ENCODE data around the gene C3orf33. TPM values are rescaled to one million over a fixed set of nuclear protein-coding genes. Genes with fewer than 3 reads are reported as not detected.
"Not testable (repeated sequence)": the region's sequence is repeated elsewhere in the genome, so short reads cannot be mapped to it uniquely, and the experiment has no call there.

The C3orf33 gene
- total RNA-seq, 1 experiment from 2014 or later = 4.7 TPM

DNA sequence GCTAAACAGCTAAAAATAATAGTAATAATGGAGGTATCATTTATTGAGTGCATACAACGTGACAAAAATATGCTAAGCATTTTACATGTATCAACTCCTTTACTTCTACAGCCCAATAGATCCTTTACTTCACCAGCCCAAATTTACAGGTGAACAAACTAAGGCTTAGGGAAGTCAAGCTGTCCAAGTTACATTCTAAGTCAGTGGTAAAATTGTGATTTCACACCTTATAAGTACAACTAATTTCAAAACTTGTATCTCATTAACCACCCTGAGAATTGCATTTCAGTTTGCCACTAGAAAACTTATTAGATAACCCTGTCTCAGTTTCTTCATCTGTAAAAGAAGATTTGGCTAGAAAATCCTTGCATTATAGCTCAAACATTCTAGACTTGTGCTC is 37.5 kb upstream of the C3orf33 start:
- Histone ChIP-seq H3K27me3 (ENCODE audit: insufficient read depth, low read length) (no peaks in the 10 kb centered on the region), H3K27ac (ENCODE audit: low read depth, low read length) (no peak overlapping the region), H3K79me2 (ENCODE audit: insufficient read depth, low read length) (peaks cover 37% of the 10 kb centered on the region), H3K9me2 (ENCODE audit: insufficient read depth) (no peaks in the 10 kb centered on the region), H3K4me2 (ENCODE audit: low read length) (no peak overlapping the region), H3K4me1 (ENCODE audit: control insufficient read depth in 1 of 2, insufficient read depth in 2 of 2, low read length in 2 of 2) (no peaks in the 10 kb centered on the region), H2AFZ (ENCODE audit: low read depth, low read length, poor library complexity, severe bottlenecking) (no peak overlapping the region), H3K9ac (ENCODE audit: low read length) (no peak overlapping the region), H4K20me1 (ENCODE audit: insufficient read depth) (no peaks in the 10 kb centered on the region), H3K36me3 (ENCODE audit: control insufficient read depth in 1 of 2, insufficient read depth in 2 of 2, low read length in 2 of 2) (peaks cover 0 to under 1% of the 10 kb centered on the region in 2 experiments; a peak in 1 of 4 replicates), H3K4me3 (replicated peaks in 1 of 2; ENCODE audit: low read depth in 1 of 2, low read length in 2 of 2) (no peak overlapping the region), H3K9me3 (ENCODE audit: control insufficient read depth in 1 of 2, insufficient read depth in 1 of 2, low read depth in 1 of 2, low read length in 2 of 2) (no peaks in the 10 kb centered on the region)
- ChIA-PET POLR2A (no interaction called here), CTCF (no interaction called here), RAD21 (ENCODE audit: low non-redundant PET in 1 of 2, low total read pairs in 2 of 2, uncharacterized antibody in 2 of 2, unreplicated experiment in 2 of 2) (no interaction called here)
- no TSS peak for BruUV-seq (replicated peaks)
- no peak for DNase-seq (ENCODE audit: low read depth, low spot score)
- intact Hi-C loops (cut with micrococcal nuclease) = no loop called here
- no peak for ATAC-seq
- TF ChIP-seq EGR1 (IDR thresholded peaks at IDR 0.05; ENCODE audit: low read depth) = no peak

DNA sequence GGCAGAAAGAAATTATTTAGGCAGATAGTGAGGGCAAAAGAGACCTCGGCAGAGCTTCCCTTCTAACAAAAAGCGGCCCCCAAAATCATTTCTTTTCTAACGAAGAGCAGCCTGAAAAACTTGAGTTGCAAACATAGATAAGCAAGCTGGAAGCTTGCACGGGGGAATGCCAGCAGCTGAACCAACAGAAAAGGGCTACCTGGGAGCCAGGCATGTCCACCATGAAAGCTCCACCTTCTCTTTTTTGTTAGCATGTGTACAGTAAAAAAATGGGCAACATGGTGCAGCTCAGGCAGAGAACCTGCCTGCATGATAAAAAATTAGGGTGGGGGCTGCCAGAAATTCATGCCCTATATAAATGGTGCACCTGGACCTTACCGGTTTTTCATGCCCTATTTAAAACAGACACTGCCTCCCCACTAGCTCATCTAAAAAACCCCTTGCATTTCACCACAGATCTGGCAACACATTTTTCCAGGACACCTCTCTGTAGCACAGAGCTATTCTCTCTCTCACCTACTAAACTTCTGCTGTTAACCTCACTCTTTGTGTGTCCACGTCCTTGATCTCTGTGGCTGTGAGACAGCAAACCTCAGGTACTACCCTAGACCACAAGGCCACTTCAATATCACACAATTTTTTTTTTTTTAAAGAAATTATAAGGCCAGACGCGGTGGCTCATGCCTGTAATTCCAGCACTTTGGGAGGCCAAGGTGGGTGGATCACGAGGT is 29.4 kb upstream of the C3orf33 start:
- no peak overlapping the region for H3K4me3 ChIP-seq (replicated peaks in 1 of 2; ENCODE audit: low read depth in 1 of 2, low read length in 2 of 2)
- no peak overlapping the region for H2AFZ ChIP-seq (ENCODE audit: low read depth, low read length, poor library complexity, severe bottlenecking)
- H3K9me2 ChIP-seq (ENCODE audit: insufficient read depth) = no peaks in the 10 kb centered on the region
- 0 out of 2 replicates have a peak, but pooled peaks cover 8% of the 10 kb centered on the region for H4K20me1 ChIP-seq (ENCODE audit: insufficient read depth)
- intact Hi-C loops (cut with micrococcal nuclease) = no loop called here
- BruUV-seq (replicated peaks) = no TSS peak
- ATAC-seq (no peak), DNase-seq (ENCODE audit: low read depth, low spot score) (no peak)
- no peaks in the 10 kb centered on the region for H3K27me3 ChIP-seq (ENCODE audit: insufficient read depth, low read length)
- no peaks in the 10 kb centered on the region for H3K9me3 ChIP-seq (ENCODE audit: control insufficient read depth in 1 of 2, insufficient read depth in 1 of 2, low read depth in 1 of 2, low read length in 2 of 2)
- TF ChIP-seq, protein P1, sequence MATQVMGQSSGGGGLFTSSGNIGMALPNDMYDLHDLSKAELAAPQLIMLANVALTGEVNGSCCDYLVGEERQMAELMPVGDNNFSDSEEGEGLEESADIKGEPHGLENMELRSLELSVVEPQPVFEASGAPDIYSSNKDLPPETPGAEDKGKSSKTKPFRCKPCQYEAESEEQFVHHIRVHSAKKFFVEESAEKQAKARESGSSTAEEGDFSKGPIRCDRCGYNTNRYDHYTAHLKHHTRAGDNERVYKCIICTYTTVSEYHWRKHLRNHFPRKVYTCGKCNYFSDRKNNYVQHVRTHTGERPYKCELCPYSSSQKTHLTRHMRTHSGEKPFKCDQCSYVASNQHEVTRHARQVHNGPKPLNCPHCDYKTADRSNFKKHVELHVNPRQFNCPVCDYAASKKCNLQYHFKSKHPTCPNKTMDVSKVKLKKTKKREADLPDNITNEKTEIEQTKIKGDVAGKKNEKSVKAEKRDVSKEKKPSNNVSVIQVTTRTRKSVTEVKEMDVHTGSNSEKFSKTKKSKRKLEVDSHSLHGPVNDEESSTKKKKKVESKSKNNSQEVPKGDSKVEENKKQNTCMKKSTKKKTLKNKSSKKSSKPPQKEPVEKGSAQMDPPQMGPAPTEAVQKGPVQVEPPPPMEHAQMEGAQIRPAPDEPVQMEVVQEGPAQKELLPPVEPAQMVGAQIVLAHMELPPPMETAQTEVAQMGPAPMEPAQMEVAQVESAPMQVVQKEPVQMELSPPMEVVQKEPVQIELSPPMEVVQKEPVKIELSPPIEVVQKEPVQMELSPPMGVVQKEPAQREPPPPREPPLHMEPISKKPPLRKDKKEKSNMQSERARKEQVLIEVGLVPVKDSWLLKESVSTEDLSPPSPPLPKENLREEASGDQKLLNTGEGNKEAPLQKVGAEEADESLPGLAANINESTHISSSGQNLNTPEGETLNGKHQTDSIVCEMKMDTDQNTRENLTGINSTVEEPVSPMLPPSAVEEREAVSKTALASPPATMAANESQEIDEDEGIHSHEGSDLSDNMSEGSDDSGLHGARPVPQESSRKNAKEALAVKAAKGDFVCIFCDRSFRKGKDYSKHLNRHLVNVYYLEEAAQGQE (IDR thresholded peaks at IDR 0.05; ENCODE audit: low read depth) = no peak
- TF ChIP-seq FOSL1 (IDR thresholded peaks at IDR 0.05; ENCODE audit: low read depth) = no peak
- no peak for TF ChIP-seq CBX3 (IDR thresholded peaks at IDR 0.05; ENCODE audit: low read depth)
- TF ChIP-seq TCF7L2 (IDR thresholded peaks at IDR 0.05; ENCODE audit: borderline replicate concordance, extremely low read depth, insufficient read depth, insufficient read length) = no peak
- no peak overlapping the region for H3K4me2 ChIP-seq (ENCODE audit: low read length)
- ChIA-PET RAD21 (ENCODE audit: low non-redundant PET in 1 of 2, low total read pairs in 2 of 2, uncharacterized antibody in 2 of 2, unreplicated experiment in 2 of 2) (no interaction called here), POLR2A (no interaction called here), CTCF (interaction anchor here (1.6 kb wide), 1 partner anchor 29 kb away, joined by 6 read pairs; the partner anchor contains the start of gene C3orf33)
- H3K27ac ChIP-seq (ENCODE audit: low read depth, low read length) = no peak overlapping the region
- H3K36me3 ChIP-seq (ENCODE audit: control insufficient read depth in 1 of 2, insufficient read depth in 2 of 2, low read length in 2 of 2) = no peaks in the 10 kb centered on the region
- H3K4me1 ChIP-seq (ENCODE audit: control insufficient read depth in 1 of 2, insufficient read depth in 2 of 2, low read length in 2 of 2) = no peaks in the 10 kb centered on the region
- no peak overlapping the region for H3K9ac ChIP-seq (ENCODE audit: low read length)
- H3K79me2 ChIP-seq (ENCODE audit: insufficient read depth, low read length) = no peaks in the 10 kb centered on the region; the same call in none of the 2 replicates

DNA sequence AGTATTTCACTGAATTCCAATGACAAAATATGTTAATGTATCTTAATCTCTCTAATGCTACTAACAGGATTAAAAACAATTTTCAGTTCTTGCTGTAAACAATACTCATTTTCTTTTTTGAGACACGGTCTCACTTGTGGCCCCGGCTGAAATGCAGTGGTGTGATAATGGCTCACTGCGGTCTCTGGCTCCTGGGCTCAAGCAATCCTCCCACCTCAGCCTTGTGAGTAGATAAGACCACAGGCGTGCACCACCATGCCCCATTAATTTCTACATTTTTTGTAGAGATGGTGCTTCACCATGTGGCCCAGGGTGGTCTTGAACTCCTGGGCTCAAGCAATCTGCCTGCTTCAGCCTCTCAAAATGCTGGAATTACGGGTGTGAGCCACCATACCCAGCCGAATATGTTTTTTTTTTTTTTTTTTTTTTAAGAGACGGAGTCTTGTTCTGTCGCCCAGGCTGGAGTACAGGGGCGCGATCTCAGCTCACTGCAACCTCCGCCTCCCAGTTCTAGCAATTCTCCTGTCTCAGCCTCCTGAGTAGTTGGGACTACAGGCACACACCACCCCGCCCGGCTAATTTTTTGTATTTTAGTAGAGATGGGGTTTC is 22.5 kb upstream of the C3orf33 start:
- H4K20me1 ChIP-seq (ENCODE audit: insufficient read depth); H2AFZ ChIP-seq (ENCODE audit: low read depth, low read length, poor library complexity, severe bottlenecking); H3K9ac ChIP-seq (ENCODE audit: low read length); H3K36me3 ChIP-seq (ENCODE audit: control insufficient read depth in 1 of 2, insufficient read depth in 2 of 2, low read length in 2 of 2); DNase-seq (ENCODE audit: low read depth, low spot score); CTCF ChIA-PET; BruUV-seq (replicated peaks); POLR2A ChIA-PET; H3K4me3 ChIP-seq (replicated peaks in 1 of 2; ENCODE audit: low read depth in 1 of 2, low read length in 2 of 2); H3K79me2 ChIP-seq (ENCODE audit: insufficient read depth, low read length); intact Hi-C loops (cut with micrococcal nuclease); ATAC-seq; H3K27me3 ChIP-seq (ENCODE audit: insufficient read depth, low read length); H3K4me1 ChIP-seq (ENCODE audit: control insufficient read depth in 1 of 2, insufficient read depth in 2 of 2, low read length in 2 of 2); RAD21 ChIA-PET (ENCODE audit: low non-redundant PET in 1 of 2, low total read pairs in 2 of 2, uncharacterized antibody in 2 of 2, unreplicated experiment in 2 of 2); H3K4me2 ChIP-seq (ENCODE audit: low read length); H3K9me3 ChIP-seq (ENCODE audit: control insufficient read depth in 1 of 2, insufficient read depth in 1 of 2, low read depth in 1 of 2, low read length in 2 of 2); H3K9me2 ChIP-seq (ENCODE audit: insufficient read depth); H3K27ac ChIP-seq (ENCODE audit: low read depth, low read length): not testable (repeated sequence)

All from HCT116 (cell line).